ENCODE data around the gene DBH.

Gene DBH

DNA sequence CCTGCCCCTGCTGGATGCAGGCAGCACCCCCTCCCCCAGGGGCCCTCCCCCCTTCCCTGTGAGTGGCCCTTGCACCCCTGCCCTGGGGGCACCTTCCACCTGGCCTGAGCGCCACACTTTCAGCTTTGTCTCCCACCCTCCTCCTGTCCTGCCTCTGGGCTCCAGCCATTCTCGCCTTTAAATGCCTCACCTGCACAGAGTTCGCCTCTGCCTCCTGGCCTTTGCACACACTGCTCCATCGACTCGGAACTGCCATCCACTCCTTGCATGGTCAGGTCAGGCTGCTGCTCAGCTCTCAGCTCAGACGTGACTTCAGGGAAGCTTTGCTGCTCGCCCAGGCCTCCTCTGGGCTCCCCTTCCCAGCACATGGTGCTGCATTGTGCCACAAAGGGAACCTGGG, 37.2 kb upstream of the DBH start:
- TF ChIP-seq, protein P1, sequence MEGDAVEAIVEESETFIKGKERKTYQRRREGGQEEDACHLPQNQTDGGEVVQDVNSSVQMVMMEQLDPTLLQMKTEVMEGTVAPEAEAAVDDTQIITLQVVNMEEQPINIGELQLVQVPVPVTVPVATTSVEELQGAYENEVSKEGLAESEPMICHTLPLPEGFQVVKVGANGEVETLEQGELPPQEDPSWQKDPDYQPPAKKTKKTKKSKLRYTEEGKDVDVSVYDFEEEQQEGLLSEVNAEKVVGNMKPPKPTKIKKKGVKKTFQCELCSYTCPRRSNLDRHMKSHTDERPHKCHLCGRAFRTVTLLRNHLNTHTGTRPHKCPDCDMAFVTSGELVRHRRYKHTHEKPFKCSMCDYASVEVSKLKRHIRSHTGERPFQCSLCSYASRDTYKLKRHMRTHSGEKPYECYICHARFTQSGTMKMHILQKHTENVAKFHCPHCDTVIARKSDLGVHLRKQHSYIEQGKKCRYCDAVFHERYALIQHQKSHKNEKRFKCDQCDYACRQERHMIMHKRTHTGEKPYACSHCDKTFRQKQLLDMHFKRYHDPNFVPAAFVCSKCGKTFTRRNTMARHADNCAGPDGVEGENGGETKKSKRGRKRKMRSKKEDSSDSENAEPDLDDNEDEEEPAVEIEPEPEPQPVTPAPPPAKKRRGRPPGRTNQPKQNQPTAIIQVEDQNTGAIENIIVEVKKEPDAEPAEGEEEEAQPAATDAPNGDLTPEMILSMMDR (IDR thresholded peaks at IDR 0.05; ENCODE audit: insufficient read depth, low read depth, low read length, missing control alignments) = no peak
- H3K4me3 ChIP-seq (ENCODE audit: low read depth, low read length) = no peak overlapping the region
- DNase-seq (ENCODE audit: low read depth) = no peak

DNA sequence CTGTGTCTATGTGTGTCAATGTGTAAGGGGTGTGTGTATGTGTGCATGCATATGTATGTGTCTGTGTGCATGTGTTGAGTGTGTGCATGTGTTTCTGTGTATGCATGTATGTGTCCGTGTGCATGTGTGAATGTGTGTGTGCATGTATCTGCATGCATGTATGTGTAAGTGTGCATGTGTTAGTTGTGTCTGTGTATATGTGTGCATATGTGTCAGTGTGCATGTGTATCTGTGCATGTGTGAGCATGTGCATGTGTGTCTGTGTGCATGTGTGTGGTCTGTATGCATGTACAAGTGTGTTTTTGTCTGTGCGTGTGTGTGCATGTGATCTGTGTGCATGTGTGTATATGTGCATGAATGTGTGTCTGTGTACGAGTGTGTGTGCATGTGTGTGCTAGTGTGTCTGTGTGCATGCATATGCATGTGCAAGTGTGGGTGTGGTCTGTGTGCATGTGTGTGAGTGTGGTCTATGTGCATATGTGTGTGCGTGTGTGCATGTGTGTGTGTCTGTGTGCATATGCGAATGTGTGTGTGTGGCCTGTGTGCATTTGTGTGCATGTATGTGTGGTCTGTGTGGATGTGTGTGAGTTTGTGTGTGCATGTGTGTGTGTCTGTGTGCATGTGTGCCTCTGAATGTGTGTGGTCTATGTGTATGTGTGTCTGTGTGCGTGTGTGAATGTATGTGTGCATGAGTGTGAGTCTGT, 36.5 kb upstream of the DBH start:
- no peak for DNase-seq (ENCODE audit: low read depth)
- H3K4me3 ChIP-seq (ENCODE audit: low read depth, low read length) = no peak overlapping the region
- TF ChIP-seq, protein P1 (IDR thresholded peaks at IDR 0.05; ENCODE audit: insufficient read depth, low read depth, low read length, missing control alignments) = no peak

- TF ChIP-seq, protein P1 (IDR thresholded peaks at IDR 0.05; ENCODE audit: insufficient read depth, low read depth, low read length, missing control alignments) = no peak
- no peak for DNase-seq (ENCODE audit: low read depth)
- no peak overlapping the region for H3K4me3 ChIP-seq (ENCODE audit: low read depth, low read length)
Observed at GRCh38 chr9:133600739-133601138, 35.4 kb upstream of the DBH start.

DNA sequence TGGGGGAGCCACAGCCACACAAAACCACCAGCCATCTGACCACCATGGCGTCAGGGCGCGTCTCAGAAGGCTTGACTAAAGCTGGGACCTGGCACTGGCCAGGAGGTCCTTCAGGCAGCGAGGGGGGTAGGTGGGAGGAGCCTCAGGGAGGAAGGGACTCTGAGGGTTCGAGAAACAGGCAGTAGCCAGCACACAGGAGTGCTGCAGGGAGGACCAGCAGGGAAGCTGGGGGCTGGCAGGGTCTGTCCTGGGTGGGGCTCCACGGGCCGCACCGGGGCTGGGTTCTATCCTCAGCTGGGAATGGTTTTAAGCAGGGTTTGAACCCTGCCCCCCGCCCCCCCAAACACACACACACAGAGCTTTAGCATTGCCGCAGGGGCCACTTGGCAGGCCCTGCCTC, 34.4 kb upstream of the DBH start:
- TF ChIP-seq, protein P1 (IDR thresholded peaks at IDR 0.05; ENCODE audit: insufficient read depth, low read depth, low read length, missing control alignments) = no peak
- DNase-seq (ENCODE audit: low read depth) = no peak
- H3K4me3 ChIP-seq (ENCODE audit: low read depth, low read length) = no peak overlapping the region

DNA sequence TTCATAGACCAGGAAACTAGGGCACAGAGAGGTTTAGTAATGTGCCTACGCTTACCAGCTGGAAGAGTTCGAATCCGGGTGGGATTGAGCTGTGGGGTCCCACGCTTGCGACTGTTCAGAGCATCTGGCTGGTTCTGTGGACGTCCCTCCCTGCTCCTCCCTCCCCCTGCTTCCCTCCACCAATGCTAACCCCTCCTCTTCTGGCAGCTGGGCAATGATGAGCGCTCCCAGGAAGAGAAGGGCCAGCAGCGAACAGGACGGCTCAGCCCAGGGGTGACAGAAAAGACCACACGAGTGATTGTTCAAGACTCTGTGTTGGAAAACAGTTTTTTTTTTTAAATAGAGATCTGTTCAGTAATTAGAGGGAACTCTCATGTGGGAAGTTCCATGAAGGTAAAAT, 33.9 kb upstream of the DBH start:
- TF ChIP-seq, protein P1 (IDR thresholded peaks at IDR 0.05; ENCODE audit: insufficient read depth, low read depth, low read length, missing control alignments) = no peak
- no peak overlapping the region for H3K4me3 ChIP-seq (ENCODE audit: low read depth, low read length)
- no peak for DNase-seq (ENCODE audit: low read depth)

DNA sequence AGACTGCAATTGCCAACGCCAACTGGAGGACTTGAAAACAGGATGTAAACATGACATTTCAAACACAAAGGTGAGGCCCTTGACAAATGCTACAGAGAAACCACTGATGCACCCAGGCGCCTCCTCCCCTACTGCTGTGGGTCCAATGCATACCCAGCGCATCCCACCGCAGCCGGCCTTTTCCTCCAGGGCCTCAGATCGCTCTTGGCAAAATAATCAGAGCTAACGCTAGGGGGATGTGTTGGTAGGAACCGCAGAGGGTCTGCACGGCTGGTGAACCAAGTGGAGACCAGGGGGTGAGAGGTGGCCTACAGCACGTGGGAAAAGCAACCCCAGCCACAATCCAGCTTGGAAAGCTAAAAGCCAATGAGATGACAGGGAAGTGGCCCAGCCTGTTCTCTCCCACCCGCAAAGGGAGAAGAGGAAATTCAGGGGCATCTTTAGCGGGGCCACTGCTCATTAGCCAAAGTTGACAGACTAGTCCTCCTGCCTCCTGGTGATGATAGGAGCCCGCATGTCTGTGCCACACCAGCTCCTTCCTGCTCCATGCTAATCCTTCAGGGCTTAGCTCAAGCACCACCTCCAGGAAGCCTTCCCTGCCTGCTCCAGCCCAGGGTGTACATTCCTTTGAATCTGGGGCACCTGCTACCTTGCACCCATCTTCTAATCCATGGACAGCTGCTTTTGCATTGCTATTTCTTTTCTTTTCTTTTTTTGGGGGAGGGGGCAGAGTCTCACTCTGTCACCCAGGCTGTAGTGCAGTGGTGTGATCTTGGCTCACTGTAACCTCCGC, 32.8 kb upstream of the DBH start:
- TF ChIP-seq, protein P1 (IDR thresholded peaks at IDR 0.05; ENCODE audit: insufficient read depth, low read depth, low read length, missing control alignments) = no peak
- DNase-seq (ENCODE audit: low read depth) = no peak
- no peak overlapping the region for H3K4me3 ChIP-seq (ENCODE audit: low read depth, low read length)

Data from GM12865 (cell line).